SH-SY5Y (cell line): ENCODE data around the gene NCKAP5.

Experiments
- GATA2 ChIP-seq: IDR thresholded peaks from 2 replicates; pipeline ENCODE4 v1.6.1; 2011; ENCODE audit warnings: mild to moderate bottlenecking, low read depth, low read length
- GATA3 ChIP-seq: IDR thresholded peaks from 2 replicates; pipeline ENCODE4 v1.6.1; 2011; ENCODE audit warnings: low read depth, mild to moderate bottlenecking, low read length, moderate library complexity

- TF ChIP-seq GATA3 = no peak
- no peak for TF ChIP-seq GATA2
Measured at GRCh38 chr2:133522204-133522603, 46.1 kb downstream of the NCKAP5 start.
